ENCODE results near the gene LCA5L. TPM values are rescaled to one million over a fixed set of nuclear protein-coding genes. Genes with fewer than 3 reads are reported as not detected.
A peak's percentile ranks its signal among the peaks of the same experiment; 100 is the strongest.

LCA5L gene
- total and polyA plus RNA-seq, 10 of the 15 experiments (the other 5 are each of a cell fraction or from before 2014, with no cell fraction given): 0.18 to 0.55 (median 0.27) TPM; not detected in 2

DNA sequence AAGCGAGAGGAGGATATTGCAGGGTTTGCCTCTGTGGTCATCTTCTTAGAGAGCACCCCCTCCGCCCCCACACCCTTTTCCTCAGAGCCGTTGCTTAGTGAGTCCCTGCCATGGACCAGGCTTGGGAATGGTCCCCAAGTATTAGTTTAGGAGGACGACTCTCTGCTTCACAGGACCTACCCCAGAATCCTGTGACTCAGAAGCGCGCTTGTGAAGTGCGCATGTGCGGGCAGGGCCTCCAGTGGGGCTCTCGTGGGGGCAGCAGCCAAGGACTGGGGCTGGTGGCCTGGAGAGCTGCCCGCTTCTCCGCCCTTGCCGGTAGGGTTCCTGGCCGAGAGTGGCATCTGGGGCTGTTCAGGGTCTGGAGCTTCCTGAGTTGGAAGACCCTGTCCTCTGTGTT lies 59.4 kb downstream of the LCA5L start:
- in situ Hi-C loops (cut with MboI) (loop anchor here (5.0 kb wide), 1 partner anchor 204 kb away; the partner anchor contains the start of gene PSMG1), intact Hi-C loops (cut with micrococcal nuclease; ENCODE audit: unreplicated experiment) (loop anchor here (5.0 kb wide), 2 partner anchors 74 to 204 kb away; partner anchors contain the start of genes BRWD1 and PSMG1)
- no peaks in the 10 kb centered on the region for H3K36me3 ChIP-seq (ENCODE audit: control insufficient read depth in 2 of 2, insufficient read depth in 2 of 2, low read length in 1 of 2)
- ATAC-seq (no peak), FAIRE-seq (no peak), DNase-seq (ENCODE audit: low read depth, low spot score) (no peak)
- SMC1A ChIA-PET (ENCODE audit: uncharacterized antibody, unreplicated experiment): no interaction called here
- peak overlapping the region; percentile 91 for H3K4me2 ChIP-seq (ENCODE audit: control insufficient read depth, insufficient read depth)
- RAD21 ChIA-PET (ENCODE audit: unreplicated experiment): interaction anchor here (1.0 kb wide), 1 partner anchor 57 kb away, joined by 3 read pairs; no protein-coding TSS in a partner anchor
- no peaks in the 10 kb centered on the region for H4K20me1 ChIP-seq (ENCODE audit: control insufficient read depth, insufficient read depth)
- H2AFZ ChIP-seq (ENCODE audit: control insufficient read depth, low read depth, low read length): peak overlapping the region; percentile 64
- POLR2A ChIA-PET: no interaction called here
- BruUV-seq (replicated peaks): no TSS peak
- 0 out of 2 replicates have a peak overlapping the region, but pooled peaks have one; percentile 27 for H3K9ac ChIP-seq (ENCODE audit: control insufficient read depth, insufficient read depth, low read length)
- CTCF ChIA-PET: interaction anchor here (1.0 kb wide), 1 partner anchor 205 kb away, joined by 3 read pairs; no protein-coding TSS in a partner anchor
- no peaks in the 10 kb centered on the region for H3K27me3 ChIP-seq (replicated peaks in 1 of 2; ENCODE audit: control insufficient read depth in 2 of 2, insufficient read depth in 2 of 2, low read length in 1 of 2)
- H3K4me1 ChIP-seq (ENCODE audit: control insufficient read depth, insufficient read depth, low read length): peaks cover 10% of the 10 kb centered on the region
- 93% methylated on average over 13 of the region's 13 CpGs for WGBS (ENCODE audit: insufficient coverage, insufficient replicate concordance, low lambda C conversion rate, missing lambda C conversion rate)
- H3K9me3 ChIP-seq (replicated peaks; ENCODE audit: control insufficient read depth, insufficient read depth, low read length): no peaks in the 10 kb centered on the region
- no peak overlapping the region for H3K27ac ChIP-seq (ENCODE audit: control insufficient read depth, insufficient read depth)
- H3K79me2 ChIP-seq (ENCODE audit: control insufficient read depth, insufficient read depth, low read length): peaks cover 17% of the 10 kb centered on the region
- peak overlapping the region; percentile 55; the same call in 1 of the 2 replicates for H3K4me3 ChIP-seq
- TF ChIP-seq, protein P1, sequence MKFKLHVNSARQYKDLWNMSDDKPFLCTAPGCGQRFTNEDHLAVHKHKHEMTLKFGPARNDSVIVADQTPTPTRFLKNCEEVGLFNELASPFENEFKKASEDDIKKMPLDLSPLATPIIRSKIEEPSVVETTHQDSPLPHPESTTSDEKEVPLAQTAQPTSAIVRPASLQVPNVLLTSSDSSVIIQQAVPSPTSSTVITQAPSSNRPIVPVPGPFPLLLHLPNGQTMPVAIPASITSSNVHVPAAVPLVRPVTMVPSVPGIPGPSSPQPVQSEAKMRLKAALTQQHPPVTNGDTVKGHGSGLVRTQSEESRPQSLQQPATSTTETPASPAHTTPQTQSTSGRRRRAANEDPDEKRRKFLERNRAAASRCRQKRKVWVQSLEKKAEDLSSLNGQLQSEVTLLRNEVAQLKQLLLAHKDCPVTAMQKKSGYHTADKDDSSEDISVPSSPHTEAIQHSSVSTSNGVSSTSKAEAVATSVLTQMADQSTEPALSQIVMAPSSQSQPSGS (IDR thresholded peaks at IDR 0.05; ENCODE audit: low read length): no peak
- TF ChIP-seq ZNF24 (IDR thresholded peaks at IDR 0.05): no peak
- no peak for TF ChIP-seq POLR2AphosphoS5 (IDR thresholded peaks at IDR 0.05; ENCODE audit: low read length)
- TF ChIP-seq, protein P2, sequence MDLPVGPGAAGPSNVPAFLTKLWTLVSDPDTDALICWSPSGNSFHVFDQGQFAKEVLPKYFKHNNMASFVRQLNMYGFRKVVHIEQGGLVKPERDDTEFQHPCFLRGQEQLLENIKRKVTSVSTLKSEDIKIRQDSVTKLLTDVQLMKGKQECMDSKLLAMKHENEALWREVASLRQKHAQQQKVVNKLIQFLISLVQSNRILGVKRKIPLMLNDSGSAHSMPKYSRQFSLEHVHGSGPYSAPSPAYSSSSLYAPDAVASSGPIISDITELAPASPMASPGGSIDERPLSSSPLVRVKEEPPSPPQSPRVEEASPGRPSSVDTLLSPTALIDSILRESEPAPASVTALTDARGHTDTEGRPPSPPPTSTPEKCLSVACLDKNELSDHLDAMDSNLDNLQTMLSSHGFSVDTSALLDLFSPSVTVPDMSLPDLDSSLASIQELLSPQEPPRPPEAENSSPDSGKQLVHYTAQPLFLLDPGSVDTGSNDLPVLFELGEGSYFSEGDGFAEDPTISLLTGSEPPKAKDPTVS (IDR thresholded peaks at IDR 0.05; ENCODE audit: low read depth, low read length): no peak
- TF ChIP-seq CREM (IDR thresholded peaks at IDR 0.05; ENCODE audit: low read depth): no peak
- TF ChIP-seq CBX5 (IDR thresholded peaks at IDR 0.05; ENCODE audit: low read depth): no peak
- no peak for TF ChIP-seq HDGF (IDR thresholded peaks at IDR 0.05)
- no peak for TF ChIP-seq SPI1 (IDR thresholded peaks at IDR 0.05; ENCODE audit: borderline replicate concordance, insufficient read depth, low read depth, low read length)
- TF ChIP-seq MTA3 (IDR thresholded peaks at IDR 0.05; ENCODE audit: borderline replicate concordance, low read length): no peak
- TF ChIP-seq TCF7 (IDR thresholded peaks at IDR 0.05; ENCODE audit: borderline replicate concordance): no peak
- TF ChIP-seq, protein P3, sequence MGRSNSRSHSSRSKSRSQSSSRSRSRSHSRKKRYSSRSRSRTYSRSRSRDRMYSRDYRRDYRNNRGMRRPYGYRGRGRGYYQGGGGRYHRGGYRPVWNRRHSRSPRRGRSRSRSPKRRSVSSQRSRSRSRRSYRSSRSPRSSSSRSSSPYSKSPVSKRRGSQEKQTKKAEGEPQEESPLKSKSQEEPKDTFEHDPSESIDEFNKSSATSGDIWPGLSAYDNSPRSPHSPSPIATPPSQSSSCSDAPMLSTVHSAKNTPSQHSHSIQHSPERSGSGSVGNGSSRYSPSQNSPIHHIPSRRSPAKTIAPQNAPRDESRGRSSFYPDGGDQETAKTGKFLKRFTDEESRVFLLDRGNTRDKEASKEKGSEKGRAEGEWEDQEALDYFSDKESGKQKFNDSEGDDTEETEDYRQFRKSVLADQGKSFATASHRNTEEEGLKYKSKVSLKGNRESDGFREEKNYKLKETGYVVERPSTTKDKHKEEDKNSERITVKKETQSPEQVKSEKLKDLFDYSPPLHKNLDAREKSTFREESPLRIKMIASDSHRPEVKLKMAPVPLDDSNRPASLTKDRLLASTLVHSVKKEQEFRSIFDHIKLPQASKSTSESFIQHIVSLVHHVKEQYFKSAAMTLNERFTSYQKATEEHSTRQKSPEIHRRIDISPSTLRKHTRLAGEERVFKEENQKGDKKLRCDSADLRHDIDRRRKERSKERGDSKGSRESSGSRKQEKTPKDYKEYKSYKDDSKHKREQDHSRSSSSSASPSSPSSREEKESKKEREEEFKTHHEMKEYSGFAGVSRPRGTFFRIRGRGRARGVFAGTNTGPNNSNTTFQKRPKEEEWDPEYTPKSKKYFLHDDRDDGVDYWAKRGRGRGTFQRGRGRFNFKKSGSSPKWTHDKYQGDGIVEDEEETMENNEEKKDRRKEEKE (IDR thresholded peaks at IDR 0.05): no peak
- no peak for TF ChIP-seq SMC3 (IDR thresholded peaks at IDR 0.05; ENCODE audit: borderline replicate concordance, low read length)
- TF ChIP-seq, protein P4, sequence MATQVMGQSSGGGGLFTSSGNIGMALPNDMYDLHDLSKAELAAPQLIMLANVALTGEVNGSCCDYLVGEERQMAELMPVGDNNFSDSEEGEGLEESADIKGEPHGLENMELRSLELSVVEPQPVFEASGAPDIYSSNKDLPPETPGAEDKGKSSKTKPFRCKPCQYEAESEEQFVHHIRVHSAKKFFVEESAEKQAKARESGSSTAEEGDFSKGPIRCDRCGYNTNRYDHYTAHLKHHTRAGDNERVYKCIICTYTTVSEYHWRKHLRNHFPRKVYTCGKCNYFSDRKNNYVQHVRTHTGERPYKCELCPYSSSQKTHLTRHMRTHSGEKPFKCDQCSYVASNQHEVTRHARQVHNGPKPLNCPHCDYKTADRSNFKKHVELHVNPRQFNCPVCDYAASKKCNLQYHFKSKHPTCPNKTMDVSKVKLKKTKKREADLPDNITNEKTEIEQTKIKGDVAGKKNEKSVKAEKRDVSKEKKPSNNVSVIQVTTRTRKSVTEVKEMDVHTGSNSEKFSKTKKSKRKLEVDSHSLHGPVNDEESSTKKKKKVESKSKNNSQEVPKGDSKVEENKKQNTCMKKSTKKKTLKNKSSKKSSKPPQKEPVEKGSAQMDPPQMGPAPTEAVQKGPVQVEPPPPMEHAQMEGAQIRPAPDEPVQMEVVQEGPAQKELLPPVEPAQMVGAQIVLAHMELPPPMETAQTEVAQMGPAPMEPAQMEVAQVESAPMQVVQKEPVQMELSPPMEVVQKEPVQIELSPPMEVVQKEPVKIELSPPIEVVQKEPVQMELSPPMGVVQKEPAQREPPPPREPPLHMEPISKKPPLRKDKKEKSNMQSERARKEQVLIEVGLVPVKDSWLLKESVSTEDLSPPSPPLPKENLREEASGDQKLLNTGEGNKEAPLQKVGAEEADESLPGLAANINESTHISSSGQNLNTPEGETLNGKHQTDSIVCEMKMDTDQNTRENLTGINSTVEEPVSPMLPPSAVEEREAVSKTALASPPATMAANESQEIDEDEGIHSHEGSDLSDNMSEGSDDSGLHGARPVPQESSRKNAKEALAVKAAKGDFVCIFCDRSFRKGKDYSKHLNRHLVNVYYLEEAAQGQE (IDR thresholded peaks at IDR 0.05; ENCODE audit: low read depth, low read length): no peak
- no peak for TF ChIP-seq NRF1 (conservative IDR thresholded peaks at IDR 0.05; ENCODE audit: low read depth, low read length)

Measured in GM12878 (cell line).